Thoracic aorta (tissue), 2 donors: ENCODE results near the gene PTPRJ. TPM values are rescaled to one million over a fixed set of nuclear protein-coding genes. Genes with fewer than 3 reads are reported as not detected.

Experiments used
- ATAC-seq: fragments of 150-250 bp; one replicate; pipeline ENCODE4 v1.8.0; 2017; ENCODE audit warnings: low read depth; ENCODE audit not compliant: insufficient number of reproducible peaks, low FRiP score
- DNase-seq: peaks from one replicate; pipeline ENCODE4 v3.0.0-alpha.2; 2020; ENCODE audit warnings: low spot score
- H3K27ac ChIP-seq, 2 donors: fragments of 200-600 bp; sonication (generic); 1 replicate in 1 of 2; 2 replicates in 1 of 2; pipeline ENCODE4 v1.5.1; 2016; ENCODE audit warnings: mild to moderate bottlenecking in 2 of 2, moderate library complexity in 2 of 2
- H3K27me3 ChIP-seq: fragments of 200-600 bp; sonication (generic); replicated peaks from 2 replicates; pipeline ENCODE4 v1.6.0; 2016; ENCODE audit warnings: mild to moderate bottlenecking; ENCODE audit not compliant: insufficient read depth
- H3K36me3 ChIP-seq: fragments of 200-600 bp; sonication (generic); one replicate; pipeline ENCODE4 v1.5.1; 2016
- H3K4me1 ChIP-seq, 2 donors: fragments of 200-600 bp; sonication (generic); 1 replicate in 1 of 2; 2 replicates in 1 of 2; pipeline versions ENCODE4 v1.5.1 to v1.6.0; 2016; ENCODE audit warnings: low read depth in 2 of 2, mild to moderate bottlenecking in 1 of 2; ENCODE audit not compliant: control insufficient read depth in 1 of 2
- H3K4me3 ChIP-seq: fragments of 200-600 bp; sonication (generic); 2 replicates; pipeline ENCODE4 v1.5.1; 2016; ENCODE audit warnings: mild to moderate bottlenecking
- H3K9me3 ChIP-seq: fragments of 200-600 bp; sonication (generic); 2 replicates; pipeline ENCODE4 v1.5.1; 2016
- total RNA-seq, 2 donors: library from RNA; depleted of rRNA; stranded (reverse); fragments of >200 nt; gene quantifications; one replicate each; pipeline versions ENCODE4 v1.1.0 to v1.2.3, GENCODE V29; 2016
- TF ChIP-seq, protein P1 (sequence below): fragments of 200-600 bp; sonication (generic); IDR thresholded peaks from one replicate; pipeline ENCODE4 v1.5.1; 2019; ENCODE audit warnings: antibody characterized with exemption

Gene PTPRJ
- total RNA-seq, 2 donors from 2014 or later: 20.4 to 20.9 TPM

DNA sequence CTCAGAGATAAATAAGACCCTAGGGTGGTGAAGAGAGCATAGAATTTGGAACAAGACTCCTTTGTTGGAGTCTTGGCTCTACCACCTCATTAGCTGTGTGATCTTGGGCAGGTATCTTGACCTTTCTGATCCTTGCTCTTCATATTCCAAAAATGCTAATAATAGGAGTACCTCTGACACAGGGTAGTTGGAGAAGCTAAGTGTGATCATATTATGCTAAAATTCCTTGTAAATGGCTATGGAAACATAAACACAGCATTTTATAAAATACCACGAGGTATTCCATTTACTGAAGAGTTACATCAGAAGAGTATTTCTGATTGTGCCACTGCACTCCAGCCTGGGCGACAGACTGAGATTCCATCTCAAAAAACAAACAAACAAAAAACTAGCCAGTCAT is 9.4 kb downstream of the PTPRJ start:
- Histone ChIP-seq H3K4me1 (peaks cover 11 to 23% of the 10 kb centered on the region in 2 donors), H3K27me3 (no peaks in the 10 kb centered on the region), H3K27ac (peak overlapping the region in 1 of 2 donors; percentile 5), H3K9me3 (no peaks in the 10 kb centered on the region), H3K4me3 (no peak overlapping the region), H3K36me3 (no peaks in the 10 kb centered on the region)
- ATAC-seq (no peak), DNase-seq (no peak)
- TF ChIP-seq, protein P1, sequence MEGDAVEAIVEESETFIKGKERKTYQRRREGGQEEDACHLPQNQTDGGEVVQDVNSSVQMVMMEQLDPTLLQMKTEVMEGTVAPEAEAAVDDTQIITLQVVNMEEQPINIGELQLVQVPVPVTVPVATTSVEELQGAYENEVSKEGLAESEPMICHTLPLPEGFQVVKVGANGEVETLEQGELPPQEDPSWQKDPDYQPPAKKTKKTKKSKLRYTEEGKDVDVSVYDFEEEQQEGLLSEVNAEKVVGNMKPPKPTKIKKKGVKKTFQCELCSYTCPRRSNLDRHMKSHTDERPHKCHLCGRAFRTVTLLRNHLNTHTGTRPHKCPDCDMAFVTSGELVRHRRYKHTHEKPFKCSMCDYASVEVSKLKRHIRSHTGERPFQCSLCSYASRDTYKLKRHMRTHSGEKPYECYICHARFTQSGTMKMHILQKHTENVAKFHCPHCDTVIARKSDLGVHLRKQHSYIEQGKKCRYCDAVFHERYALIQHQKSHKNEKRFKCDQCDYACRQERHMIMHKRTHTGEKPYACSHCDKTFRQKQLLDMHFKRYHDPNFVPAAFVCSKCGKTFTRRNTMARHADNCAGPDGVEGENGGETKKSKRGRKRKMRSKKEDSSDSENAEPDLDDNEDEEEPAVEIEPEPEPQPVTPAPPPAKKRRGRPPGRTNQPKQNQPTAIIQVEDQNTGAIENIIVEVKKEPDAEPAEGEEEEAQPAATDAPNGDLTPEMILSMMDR: no peak

DNA sequence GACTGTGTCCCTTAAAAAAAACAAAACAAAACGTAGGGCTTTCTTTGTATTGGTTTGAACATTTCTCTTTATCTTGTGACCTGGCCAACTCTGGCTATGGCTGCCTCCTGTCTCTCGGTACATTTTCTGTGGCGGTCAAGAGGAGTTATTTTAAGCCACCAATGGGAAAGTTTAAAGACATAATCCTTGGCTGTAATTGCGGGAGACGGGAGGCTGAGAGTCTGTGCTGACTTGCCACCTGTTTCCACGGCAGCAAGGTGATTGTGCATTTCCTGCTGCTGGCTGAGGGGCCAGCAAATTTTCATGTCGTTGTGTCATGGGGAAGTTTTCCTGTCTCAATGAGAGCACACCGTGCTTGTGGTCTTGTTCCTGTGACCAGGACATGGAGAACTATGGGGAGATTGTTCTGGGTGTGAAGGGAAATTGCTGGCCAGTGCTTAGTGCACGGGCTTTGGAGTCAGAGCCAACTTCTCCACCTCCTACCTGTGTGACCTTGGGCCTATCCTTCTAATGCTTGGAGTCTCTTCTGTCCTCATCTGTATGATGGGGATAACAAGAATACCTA is 11.0 kb downstream of the PTPRJ start:
- no peaks in the 10 kb centered on the region for H3K27me3 ChIP-seq
- H3K9me3 ChIP-seq: no peaks in the 10 kb centered on the region
- peak overlapping the region; percentile 31 for H3K4me3 ChIP-seq
- no peaks in the 10 kb centered on the region for H3K36me3 ChIP-seq
- peak; percentile 61 for ATAC-seq
- no peak for DNase-seq
- H3K27ac ChIP-seq: peak overlapping the region; percentile 48 to 57
- TF ChIP-seq, protein P1: no peak
- peaks cover 11 to 23% of the 10 kb centered on the region in 2 donors for H3K4me1 ChIP-seq

DNA sequence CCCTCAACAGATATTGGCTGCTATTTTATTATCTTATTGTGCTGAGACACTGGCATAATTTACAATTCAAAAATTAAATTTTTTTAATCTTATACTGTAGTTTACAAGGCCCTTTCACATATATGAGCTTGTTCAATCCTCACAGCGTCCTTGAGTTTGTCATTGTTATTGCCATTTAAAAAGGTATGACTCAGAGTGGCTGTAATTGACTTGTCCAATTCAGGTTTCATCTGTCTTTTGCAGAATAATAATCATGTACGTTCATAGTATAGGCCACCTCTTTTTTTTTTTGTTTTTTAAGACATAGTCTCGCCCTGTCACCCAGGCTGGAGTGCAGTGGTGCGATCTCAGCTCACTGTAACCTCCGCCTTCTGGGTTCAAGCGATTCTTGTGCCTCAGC is 11.5 kb downstream of the PTPRJ start:
- Histone ChIP-seq H3K36me3 (no peaks in the 10 kb centered on the region), H3K4me3 (no peak overlapping the region), H3K27ac (no peak overlapping the region), H3K27me3 (no peaks in the 10 kb centered on the region), H3K9me3 (no peaks in the 10 kb centered on the region), H3K4me1 (peaks cover 11 to 23% of the 10 kb centered on the region in 2 donors)
- DNase-seq (no peak), ATAC-seq (no peak)
- TF ChIP-seq, protein P1: no peak

DNA sequence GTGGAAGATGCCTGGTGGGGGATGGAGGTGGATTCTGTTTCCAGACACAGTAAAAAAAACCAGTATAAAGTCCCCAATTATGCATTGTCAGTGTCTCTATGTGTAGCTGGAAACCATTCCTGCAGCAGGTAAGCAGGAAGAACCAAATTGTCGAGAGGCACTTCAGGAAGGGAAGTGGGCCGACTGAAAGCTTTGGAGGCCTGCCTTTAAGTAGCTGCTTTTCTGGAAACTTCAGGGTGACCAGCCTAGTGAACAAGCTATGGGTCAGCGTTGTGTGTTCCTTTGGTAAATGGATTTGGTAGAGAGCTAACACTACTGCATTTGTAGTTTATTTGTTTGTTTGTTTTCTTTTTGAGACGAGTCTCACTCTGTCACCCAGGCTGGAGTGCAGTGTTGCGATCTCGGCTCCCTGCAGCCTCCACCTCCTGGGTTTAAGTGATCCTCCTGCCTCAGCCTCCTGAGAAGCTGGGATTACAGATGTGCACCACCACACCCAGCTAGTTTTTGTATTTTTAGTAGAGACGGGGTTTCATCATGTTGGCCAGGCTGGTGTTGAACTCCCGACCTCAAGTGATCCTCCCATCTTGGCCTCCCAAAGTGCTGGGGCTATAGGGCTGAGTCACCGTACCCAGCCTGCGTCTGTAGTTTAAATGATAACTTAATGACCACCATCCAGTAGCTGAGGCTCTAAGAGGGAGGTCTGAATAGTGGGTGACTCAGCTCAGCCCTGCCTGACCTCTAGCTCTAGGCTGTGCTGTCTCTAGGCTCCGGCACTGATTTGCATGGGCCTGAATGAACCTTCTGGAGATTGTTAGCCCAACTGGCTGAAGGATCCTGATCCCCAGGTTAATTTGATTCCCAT is 12.8 kb downstream of the PTPRJ start:
- TF ChIP-seq, protein P1: no peak
- Histone ChIP-seq H3K4me3 (no peak overlapping the region), H3K36me3 (no peaks in the 10 kb centered on the region), H3K27ac (no peak overlapping the region), H3K4me1 (peaks cover 11 to 23% of the 10 kb centered on the region in 2 donors), H3K27me3 (no peaks in the 10 kb centered on the region), H3K9me3 (no peaks in the 10 kb centered on the region)
- no peak for ATAC-seq
- no peak for DNase-seq

DNA sequence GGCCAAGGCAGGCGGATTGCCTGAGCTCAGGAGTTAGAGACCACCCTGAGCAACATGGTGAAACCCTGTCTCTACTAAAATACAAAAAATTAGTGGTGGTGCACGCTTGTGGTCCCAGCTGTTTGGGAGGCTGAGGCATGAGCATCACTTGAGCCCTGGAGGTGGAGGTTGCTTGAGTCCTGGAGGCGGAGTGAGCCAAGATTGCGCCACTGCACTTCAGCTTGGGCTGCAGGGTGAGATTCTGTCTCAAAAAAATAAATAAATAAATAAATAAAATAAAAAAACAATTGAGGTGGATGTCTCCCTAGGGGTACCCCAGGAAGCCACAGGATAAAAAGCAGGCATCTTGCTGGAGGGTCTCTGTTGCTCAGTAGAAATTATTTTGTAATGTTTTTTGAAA is 14.1 kb downstream of the PTPRJ start:
- no peak for ATAC-seq
- H3K27ac ChIP-seq: no peak overlapping the region
- no peaks in the 10 kb centered on the region for H3K36me3 ChIP-seq
- no peaks in the 10 kb centered on the region for H3K9me3 ChIP-seq
- H3K4me3 ChIP-seq: no peak overlapping the region
- DNase-seq: no peak
- TF ChIP-seq, protein P1: no peak
- no peaks in the 10 kb centered on the region for H3K27me3 ChIP-seq
- peaks cover 11 to 23% of the 10 kb centered on the region in 2 donors for H3K4me1 ChIP-seq
